Right cardiac atrium (tissue), 5 donors: ENCODE data around the gene CDK11A. TPM values are rescaled to one million over a fixed set of nuclear protein-coding genes. Genes with fewer than 3 reads are reported as not detected.
A peak's percentile ranks its signal among the peaks of the same experiment; 100 is the strongest.
"Not testable (repeated sequence)": the region's sequence is repeated elsewhere in the genome, so short reads cannot be mapped to it uniquely, and the experiment has no call there.

Experiments
- ATAC-seq, 2 donors: fragments of 200-7000 bp; cut with Tn5 transposase; one replicate each; pipeline versions ENCODE4 v1.8.0 to v1.9.1; 2020; ENCODE audit warnings: moderate library complexity in 2 of 2, mild to moderate bottlenecking in 1 of 2
- DNase-seq, 3 donors: peaks; one replicate each; pipeline ENCODE4 v3.0.0-alpha.2; 2020
- H3K27ac ChIP-seq: one replicate; pipeline ENCODE4 v1.5.1; 2013; ENCODE audit warnings: mild to moderate bottlenecking, low read length, control low read depth, moderate library complexity
- H3K27me3 ChIP-seq: one replicate; pipeline ENCODE4 v1.6.1; 2013; ENCODE audit not compliant: control insufficient read depth, insufficient read depth
- H3K4me1 ChIP-seq: one replicate; pipeline ENCODE4 v1.6.1; 2013; ENCODE audit warnings: low read length; ENCODE audit not compliant: control insufficient read depth, insufficient read depth
- H3K4me3 ChIP-seq: one replicate; pipeline ENCODE4 v1.5.1; 2013; ENCODE audit warnings: low read length, control low read depth
- H3K9me3 ChIP-seq: one replicate; pipeline ENCODE4 v1.6.1; 2013; ENCODE audit warnings: low read length; ENCODE audit not compliant: control insufficient read depth
- WGBS: extraction: QIAGEN DNeasy Blood & Tissue Kit; methylation state at CpG from one replicate; pipeline ENCODE4 v1.1.7; 2013; 5-methylcytosine and 5-hydroxymethylcytosine counted together
- intact Hi-C, 4 donors: fragments of 100-400 bp; cut with DNase I; formaldehyde crosslinking; loops; one replicate each; pipeline versions ENCODE4 v1.11.0 to v1.14.0; 2022 to 2023
- polyA plus RNA-seq: library from polyadenylated mRNA; stranded (reverse); fragments of 200-250 nt; gene quantifications from one replicate; pipeline ENCODE4 v1.2.3, GENCODE V29; 2013
- total RNA-seq, 4 donors: library from RNA; stranded (reverse); fragmentation: NEBNext Ultra II Directional; extraction: Animal tissue kit (Norgen Biotek cat#: 25700); gene quantifications; one replicate each; pipeline ENCODE4 v1.2.1, GENCODE V29; 2021
- donor health status: healthy with polysubstance abuse.
- donor health status: DM: no; HTN: yes; CAD: no.
- donor health status: DM: no; HTN: no; CAD: no.
- donor health status: DM: no; HTN: yes; CAD: no; lungs with severe emphysema.
- donor health status: DM: yes; HTN: yes; CAD: no.

CDK11A gene
- total and polyA plus RNA-seq, 5 donors: 16.9 to 25.4 (median 21.6) TPM

DNA sequence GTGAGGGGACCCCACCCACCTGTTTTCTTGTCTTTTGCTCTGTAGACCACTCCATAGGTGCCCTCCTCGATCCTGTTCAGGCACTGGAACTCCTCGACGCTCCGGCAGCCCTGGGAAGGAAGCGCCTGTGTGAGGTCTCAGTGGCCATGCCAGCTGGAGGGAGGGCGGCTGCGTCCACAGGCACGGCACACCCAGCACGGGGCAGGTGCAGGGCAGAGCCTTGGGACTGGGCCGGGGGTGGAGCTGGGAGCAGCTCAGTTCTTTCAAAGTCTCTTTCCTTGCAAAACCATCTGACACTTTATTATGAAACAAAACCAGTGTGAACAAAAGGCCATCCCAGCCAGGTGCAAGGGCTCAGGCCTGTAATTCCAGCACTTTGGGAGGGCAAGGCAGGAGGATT, 18.5 kb downstream of the CDK11A start:
- 96% methylated on average over 5 of the region's 10 CpGs for WGBS
- H3K4me1 ChIP-seq, H3K27me3 ChIP-seq, intact Hi-C loops, H3K9me3 ChIP-seq, H3K27ac ChIP-seq, H3K4me3 ChIP-seq, ATAC-seq: not testable (repeated sequence)
- DNase-seq: peak in 1 of 3 donors; percentile 4

DNA sequence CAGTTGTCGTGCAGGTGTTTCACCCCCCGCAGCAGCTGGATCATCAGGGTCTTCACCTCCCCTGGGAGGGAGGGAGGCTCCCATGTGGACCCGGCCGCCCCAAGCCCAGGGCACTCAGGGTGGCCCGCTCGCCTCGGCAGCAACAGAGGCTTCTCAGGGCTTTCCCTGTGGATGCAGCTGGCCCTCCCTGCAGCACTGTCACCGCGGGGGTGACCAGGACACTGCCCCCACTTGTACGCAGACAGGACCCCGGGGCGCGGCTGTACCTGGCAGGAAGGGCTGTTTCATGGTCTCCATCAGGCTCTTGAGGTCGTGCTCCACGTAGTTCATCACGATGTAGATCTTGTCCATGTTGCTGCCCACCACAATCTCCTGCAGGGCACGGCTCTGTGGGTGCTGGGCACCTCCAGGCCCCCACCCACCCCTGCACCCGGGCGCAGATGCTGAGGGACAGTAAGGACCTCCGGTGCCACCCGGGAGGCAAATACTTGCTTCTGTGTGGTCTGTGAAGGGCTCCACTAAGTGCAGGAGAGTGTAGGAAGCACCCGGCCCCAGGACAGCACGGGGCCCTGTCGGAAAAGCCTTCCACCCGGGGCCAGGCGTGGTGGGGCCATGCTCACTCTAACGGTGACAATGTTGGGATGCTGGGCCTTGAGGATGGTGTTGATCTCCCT, 19.7 kb downstream of the CDK11A start:
- intact Hi-C loops, H3K27me3 ChIP-seq, H3K4me3 ChIP-seq, H3K27ac ChIP-seq, ATAC-seq, H3K9me3 ChIP-seq, H3K4me1 ChIP-seq: not testable (repeated sequence)
- WGBS: 94% methylated on average over 27 of the region's 27 CpGs
- peak in 1 of 3 donors; percentile 53 for DNase-seq

DNA sequence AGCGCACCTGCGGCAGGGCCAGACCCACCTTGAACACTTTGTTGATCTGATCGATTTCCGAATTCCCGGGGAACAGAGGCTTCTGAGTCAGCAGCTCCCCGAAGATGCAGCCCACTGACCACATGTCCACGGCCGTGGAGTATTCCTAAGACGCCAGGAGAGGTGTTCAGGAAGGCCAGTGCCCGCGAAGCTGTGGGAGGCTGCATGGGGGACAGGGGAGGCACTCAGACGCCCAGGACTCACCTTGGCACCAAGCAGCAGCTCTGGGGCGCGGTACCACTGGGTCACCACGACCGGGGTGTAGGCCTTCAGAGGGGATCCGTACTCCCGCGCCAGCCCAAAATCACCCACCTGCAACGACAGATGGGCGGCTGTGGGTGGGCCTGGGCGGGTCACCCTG, 20.4 kb downstream of the CDK11A start:
- H3K4me1 ChIP-seq: no peaks in the 10 kb centered on the region
- no peaks in the 10 kb centered on the region for H3K27me3 ChIP-seq
- H3K4me3 ChIP-seq: no peak overlapping the region
- intact Hi-C loops: no loop called here
- DNase-seq (peak in 1 of 3 donors; percentile 46), ATAC-seq (no peak)
- 95% methylated on average over 22 of the region's 22 CpGs for WGBS
- no peak overlapping the region for H3K27ac ChIP-seq
- no peaks in the 10 kb centered on the region for H3K9me3 ChIP-seq

DNA sequence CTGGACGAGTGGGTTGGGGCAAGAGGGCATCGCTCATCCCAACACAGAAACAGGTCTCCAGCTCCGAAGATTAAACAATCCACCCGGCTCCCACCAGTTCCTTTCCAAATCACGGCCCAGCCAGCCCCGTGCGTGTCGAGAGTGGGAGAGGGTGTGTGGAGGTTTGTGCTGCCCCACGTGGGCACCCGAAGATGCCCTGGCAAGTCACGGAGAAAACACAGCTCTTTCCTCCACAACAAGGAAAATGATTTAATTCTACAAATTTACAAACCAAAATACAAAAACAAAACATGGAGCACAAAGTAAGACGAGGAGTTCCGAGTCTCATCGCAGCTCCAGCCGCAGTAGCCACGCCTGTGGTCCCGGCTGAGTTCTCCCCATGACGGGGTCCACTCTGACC, 21.7 kb downstream of the CDK11A start:
- H3K9me3 ChIP-seq, H3K4me3 ChIP-seq, H3K27ac ChIP-seq, ATAC-seq, H3K4me1 ChIP-seq, H3K27me3 ChIP-seq, DNase-seq, intact Hi-C loops: not testable (repeated sequence)
- 86% methylated on average over 7 of the region's 18 CpGs for WGBS

DNA sequence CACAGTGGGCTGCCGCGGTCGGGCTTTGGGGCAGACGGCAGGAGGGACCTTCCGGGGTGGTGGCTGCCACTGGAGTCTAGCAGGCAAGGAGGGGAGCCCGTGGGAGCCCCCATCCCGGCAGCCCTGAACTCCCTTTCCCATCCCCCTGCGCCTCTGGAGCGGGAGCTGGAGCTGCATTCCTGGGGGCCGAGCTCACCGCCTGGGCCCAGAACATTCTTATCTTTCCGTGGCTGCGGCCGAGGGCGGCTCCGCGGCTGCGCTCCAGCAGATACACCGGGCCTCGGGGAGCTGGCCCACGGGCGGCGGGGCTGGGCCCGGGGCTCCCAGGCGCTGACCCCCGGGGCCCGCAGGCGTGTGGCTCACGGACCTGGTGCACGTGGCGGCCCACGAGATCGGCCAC, 23.6 kb downstream of the CDK11A start:
- intact Hi-C loops, H3K4me1 ChIP-seq, H3K4me3 ChIP-seq, DNase-seq, H3K27ac ChIP-seq, H3K9me3 ChIP-seq, H3K27me3 ChIP-seq: not testable (repeated sequence)
- ATAC-seq: peak; percentile 51 to 65
- no CpG with 5 or more reads among the region's 33 CpGs for WGBS

DNA sequence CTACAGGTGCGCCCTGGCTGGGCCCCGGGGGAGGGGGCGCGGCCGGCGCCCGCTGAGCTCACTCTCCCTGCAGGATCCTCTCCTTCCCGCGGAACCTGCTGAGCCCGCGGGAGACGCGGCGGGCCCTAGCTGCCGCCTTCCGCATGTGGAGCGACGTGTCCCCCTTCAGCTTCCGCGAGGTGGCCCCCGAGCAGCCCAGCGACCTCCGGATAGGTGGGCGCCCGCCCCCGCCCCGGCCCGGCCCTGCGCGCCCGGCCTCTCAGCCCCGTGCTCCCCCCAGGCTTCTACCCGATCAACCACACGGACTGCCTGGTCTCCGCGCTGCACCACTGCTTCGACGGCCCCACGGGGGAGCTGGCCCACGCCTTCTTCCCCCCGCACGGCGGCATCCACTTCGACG, 24.1 kb downstream of the CDK11A start:
- H3K4me3 ChIP-seq, H3K27me3 ChIP-seq, DNase-seq, intact Hi-C loops, H3K4me1 ChIP-seq, H3K9me3 ChIP-seq, H3K27ac ChIP-seq: not testable (repeated sequence)
- ATAC-seq: peak; percentile 4 to 10
- no CpG with 5 or more reads among the region's 45 CpGs for WGBS

DNA sequence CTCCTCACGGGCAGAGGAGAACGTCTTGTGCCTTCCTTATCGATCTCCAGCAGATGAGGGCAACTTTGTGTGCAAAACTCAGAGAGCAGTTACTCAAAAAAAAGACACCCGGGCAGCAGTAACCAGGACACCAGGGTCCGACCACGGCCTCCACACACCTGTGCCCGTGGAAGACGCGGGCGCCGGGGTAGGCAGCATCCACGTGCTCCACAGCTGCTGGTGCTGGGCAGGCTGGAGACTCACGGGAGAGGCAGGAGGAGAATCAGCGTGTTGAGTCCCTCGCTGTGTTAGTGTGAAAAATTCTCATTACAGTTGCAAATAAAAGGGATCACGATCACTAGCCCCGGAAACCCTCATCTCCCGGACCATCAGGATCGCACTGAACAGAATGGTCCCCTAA, 25.1 kb downstream of the CDK11A start:
- ATAC-seq, H3K4me3 ChIP-seq, H3K4me1 ChIP-seq, H3K9me3 ChIP-seq, H3K27ac ChIP-seq, H3K27me3 ChIP-seq, intact Hi-C loops: not testable (repeated sequence)
- 92% methylated on average over 13 of the region's 19 CpGs for WGBS
- DNase-seq: peak in 2 of 3 donors; percentile 34 to 49

DNA sequence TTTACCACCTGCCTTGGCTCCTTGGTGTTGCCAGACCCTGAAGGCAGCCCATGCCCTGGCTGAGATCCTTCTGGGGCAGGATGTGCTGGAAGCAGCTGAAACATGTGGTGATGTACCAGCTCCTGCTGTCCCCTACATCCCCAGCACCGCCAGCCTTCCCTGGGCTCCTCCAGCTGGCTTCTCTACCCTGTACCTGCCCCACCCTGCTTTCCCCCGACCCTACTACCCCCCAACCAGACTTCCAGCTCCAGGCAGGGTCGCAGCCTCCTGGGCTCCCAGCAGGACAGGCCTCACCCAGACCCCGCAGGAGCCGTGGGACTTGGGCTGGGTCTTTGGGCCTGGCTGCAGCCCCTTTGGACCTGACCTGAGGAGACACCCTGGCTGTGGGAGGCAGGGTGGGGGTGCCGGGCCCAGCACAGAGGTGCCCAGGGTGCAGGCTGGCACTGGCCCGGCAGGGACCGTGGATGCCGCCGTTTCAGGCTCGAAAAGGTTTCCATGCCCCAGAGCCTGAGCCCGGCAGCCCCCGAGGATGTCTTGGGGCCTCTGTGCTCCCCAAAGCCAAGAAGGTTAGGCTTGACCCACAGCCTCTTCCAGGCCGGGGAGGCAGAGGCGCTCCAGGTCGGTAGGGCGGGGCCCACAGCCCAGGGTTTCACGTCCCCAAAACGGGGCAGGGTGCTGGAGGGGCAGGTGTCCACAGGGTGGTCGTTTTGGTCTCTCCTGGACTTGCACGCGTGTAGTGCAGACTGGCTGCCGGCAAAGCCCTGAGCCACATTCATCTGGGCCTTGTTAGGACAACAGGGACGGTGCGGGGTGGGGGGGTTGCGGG, 26.6 kb downstream of the CDK11A start:
- peak in 2 of 3 donors; percentile 23 to 44 for DNase-seq
- intact Hi-C loops, H3K9me3 ChIP-seq, H3K27me3 ChIP-seq, H3K27ac ChIP-seq, ATAC-seq, H3K4me1 ChIP-seq, H3K4me3 ChIP-seq: not testable (repeated sequence)
- 80% methylated on average over 20 of the region's 26 CpGs for WGBS

DNA sequence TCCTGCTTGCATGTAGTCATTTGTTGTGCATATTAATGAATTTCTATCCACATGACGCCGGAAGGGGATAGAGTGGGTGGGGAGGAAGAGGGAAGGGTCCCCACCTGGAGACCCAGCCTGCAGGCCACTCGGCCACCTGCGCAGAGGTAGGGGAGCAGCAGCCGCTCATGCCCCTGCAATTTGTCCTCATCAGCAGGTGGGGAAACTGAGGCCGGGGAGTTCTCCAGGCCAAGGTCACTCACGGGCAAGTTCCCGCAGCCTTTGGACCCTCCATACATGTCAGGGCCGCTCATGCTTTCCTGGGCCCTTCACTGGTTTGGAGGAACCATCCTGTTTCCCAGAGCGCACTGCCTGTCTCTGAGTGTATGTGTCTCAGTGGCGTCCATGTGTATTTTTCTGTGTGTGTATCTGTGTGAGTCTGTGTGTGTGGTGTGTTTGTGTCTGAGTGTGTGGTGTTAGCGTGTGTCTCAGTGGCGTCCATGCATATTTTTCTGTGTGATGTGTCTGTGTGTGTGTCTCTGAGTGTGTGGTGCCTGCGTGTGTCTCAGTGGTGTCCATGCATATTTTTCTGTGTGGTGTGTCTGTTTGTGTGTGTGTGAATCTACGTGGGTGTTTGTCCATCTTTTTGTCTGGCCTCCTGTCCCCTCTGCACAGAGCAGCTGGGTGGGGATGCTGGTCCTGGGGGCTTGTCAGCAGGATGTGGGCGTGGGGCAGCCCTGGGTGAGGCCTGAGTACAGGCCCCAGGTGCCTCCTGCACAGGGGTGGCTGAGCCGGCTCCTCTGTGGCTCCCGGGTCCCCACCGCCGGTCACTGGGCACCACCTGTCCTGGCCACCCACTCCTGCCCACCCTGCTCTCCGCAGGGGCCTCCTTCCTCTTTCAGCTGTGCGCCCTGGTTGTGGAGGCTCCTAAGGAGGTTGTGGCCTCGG, 27.5 kb downstream of the CDK11A start:
- H3K9me3 ChIP-seq, intact Hi-C loops, H3K4me3 ChIP-seq, H3K27me3 ChIP-seq, H3K4me1 ChIP-seq, H3K27ac ChIP-seq, ATAC-seq: not testable (repeated sequence)
- 92% methylated on average over 19 of the region's 23 CpGs for WGBS
- peak in 2 of 3 donors; percentile 31 to 40 for DNase-seq

DNA sequence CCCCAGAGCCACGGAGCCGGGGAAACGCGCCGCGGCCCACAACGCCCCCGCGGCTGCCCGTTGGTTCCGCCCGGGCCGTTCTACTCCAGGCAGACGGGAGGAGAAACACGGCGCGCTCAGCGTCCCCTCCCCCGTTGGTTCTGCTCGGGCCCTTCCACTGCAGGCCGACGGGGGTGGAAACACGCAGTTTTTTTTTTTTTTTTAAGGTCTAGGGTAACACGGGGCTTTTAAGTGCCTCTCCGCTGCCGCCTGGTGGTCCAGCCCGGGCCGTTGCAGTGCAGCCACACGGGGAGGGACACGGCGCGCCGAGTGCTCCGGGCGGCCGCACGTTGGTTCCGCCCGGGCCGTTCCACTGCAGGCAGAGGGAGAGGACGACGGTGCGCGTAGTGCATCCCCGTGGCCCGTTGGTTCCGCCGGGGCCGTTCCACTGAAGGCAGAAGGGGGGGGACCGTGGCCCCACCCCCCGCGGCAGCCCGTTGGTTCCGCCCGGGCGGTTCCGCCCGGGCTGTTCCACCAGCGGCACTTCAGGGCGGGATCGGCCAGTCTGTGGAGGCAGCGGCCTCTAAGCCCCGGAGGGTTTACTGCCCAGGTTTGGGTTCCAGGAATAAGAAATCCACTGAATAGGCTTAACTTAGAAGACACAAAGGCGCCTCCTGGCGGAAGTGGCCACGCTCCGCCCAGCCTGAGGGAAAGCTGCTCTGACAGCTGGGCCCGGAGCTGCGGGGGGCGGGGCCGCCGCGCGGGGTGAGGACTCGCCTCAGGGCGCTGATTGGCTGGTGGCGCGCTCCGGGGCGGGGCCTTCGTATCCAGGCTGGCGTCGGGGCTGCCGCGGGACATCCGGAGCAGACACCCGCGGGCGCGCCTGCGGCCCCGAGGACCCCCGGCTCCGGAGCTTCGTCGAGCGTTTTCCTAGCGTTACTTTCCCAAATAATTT, 31.2 kb downstream of the CDK11A start, which contains the start of gene SLC35E2B:
Gene SLC35E2B (minus strand): TSS at position 82 of the 934 bp plus-strand sequence. CDS start 16,096 bp downstream, outside the sequence.
- peak; percentile 96 for ATAC-seq
- intact Hi-C loops, H3K9me3 ChIP-seq, H3K27me3 ChIP-seq, H3K4me1 ChIP-seq: not testable (repeated sequence)
- H3K27ac ChIP-seq: peak within 1 kb of the TSS; percentile 77
- peak; percentile 89 to 97 (median 95) for DNase-seq
- peak within 1 kb of the TSS; percentile 58 for H3K4me3 ChIP-seq
- under 1% methylated on average over 42 of the region's 98 CpGs for WGBS
